GM18858 (cell line): ENCODE measurements around the gene RHOB.

Source experiments
- ATAC-seq: cut with Tn5 transposase; IDR thresholded peaks from one replicate; pipeline ENCODE4 v1.9.1; 2021; ENCODE audit not compliant: unreplicated experiment

RHOB gene

GRCh38 chr2:20472569-20472968, 25.7 kb downstream of the RHOB start:
- no peak for ATAC-seq

GRCh38 chr2:20473128-20473527, 26.3 kb downstream of the RHOB start:
- no peak for ATAC-seq

- no peak for ATAC-seq
Observed at GRCh38 chr2:20474757-20475566, 28.1 kb downstream of the RHOB start.

GRCh38 chr2:20475567-20475952, 28.7 kb downstream of the RHOB start:
- no peak for ATAC-seq

- no peak for ATAC-seq
Observed at GRCh38 chr2:20476481-20476880, 29.6 kb downstream of the RHOB start.

GRCh38 chr2:20476950-20477349, 30.1 kb downstream of the RHOB start:
- no peak for ATAC-seq

GRCh38 chr2:20478961-20479360, 32.1 kb downstream of the RHOB start:
- no peak for ATAC-seq

- no peak for ATAC-seq
Observed at GRCh38 chr2:20479835-20480234, 33.0 kb downstream of the RHOB start.

GRCh38 chr2:20480913-20481312, 34.0 kb downstream of the RHOB start:
- ATAC-seq, result no peak

GRCh38 chr2:20481798-20482405, 35.0 kb downstream of the RHOB start:
- no peak for ATAC-seq

GRCh38 chr2:20482725-20483124, 35.9 kb downstream of the RHOB start:
- ATAC-seq, result no peak

GRCh38 chr2:20483194-20483895, 36.5 kb downstream of the RHOB start:
- no peak for ATAC-seq

GRCh38 chr2:20484034-20484617, 37.3 kb downstream of the RHOB start:
- ATAC-seq, result no peak

- no peak for ATAC-seq
Observed at GRCh38 chr2:20484810-20485611, 38.1 kb downstream of the RHOB start.

- ATAC-seq, result no peak
Observed at GRCh38 chr2:20485612-20486388, 38.9 kb downstream of the RHOB start.

- ATAC-seq, result no peak
Observed at GRCh38 chr2:20486571-20486970, 39.7 kb downstream of the RHOB start.

- ATAC-seq, result no peak
Observed at GRCh38 chr2:20487030-20487391, 40.1 kb downstream of the RHOB start.

GRCh38 chr2:20487392-20488174, 40.7 kb downstream of the RHOB start:
- ATAC-seq, result no peak

- no peak for ATAC-seq
Observed at GRCh38 chr2:20488201-20488641, 41.3 kb downstream of the RHOB start.
